Astrocyte of the spinal cord (primary cell): ENCODE measurements around the gene UQCRFS1.
"Not testable (repeated sequence)": the region's sequence is repeated elsewhere in the genome, so short reads cannot be mapped to it uniquely, and the experiment has no call there.

Experiments used
- DNase-seq: peaks from one replicate; pipeline ENCODE4 v3.0.0; 2011; ENCODE audit warnings: low read depth, low spot score
- H3K4me3 ChIP-seq: 2 replicates; pipeline ENCODE4 v1.5.1; 2011; ENCODE audit warnings: low read depth, mild to moderate bottlenecking, low read length, moderate library complexity
- CTCF ChIP-seq: IDR thresholded peaks from 2 replicates; pipeline ENCODE4 v1.5.1; 2012; ENCODE audit warnings: low read depth, mild to moderate bottlenecking, low read length, inconsistent platforms
- in situ Hi-C: cut with HindIII; loops from 2 replicates; pipeline ENCODE4 v1.10.0; 2017; ENCODE audit warnings: low sequenced_read_pairs

UQCRFS1 gene

DNA sequence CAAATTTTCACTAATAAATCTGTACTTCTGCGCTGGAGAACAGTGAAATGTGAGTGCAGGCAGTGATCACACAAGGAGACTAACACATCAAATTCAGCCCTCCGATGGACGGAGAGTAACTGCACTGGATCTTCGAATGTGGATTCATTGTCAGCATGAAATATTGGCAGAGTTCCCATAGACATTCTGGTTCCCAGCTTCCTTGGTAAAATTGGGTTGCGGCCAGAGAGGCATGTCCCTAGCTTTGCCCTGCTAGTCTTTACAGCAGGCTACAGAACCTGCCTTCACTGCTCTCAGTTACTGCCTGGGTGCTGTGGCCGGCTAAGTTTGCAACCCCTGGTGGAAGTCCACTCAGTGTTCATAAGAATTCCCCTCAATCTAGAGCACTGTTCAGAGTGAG, 32.3 kb upstream of the UQCRFS1 start:
- no peak for TF ChIP-seq CTCF
- in situ Hi-C loops = no loop called here
- H3K4me3 ChIP-seq = no peak overlapping the region
- no peak for DNase-seq

DNA sequence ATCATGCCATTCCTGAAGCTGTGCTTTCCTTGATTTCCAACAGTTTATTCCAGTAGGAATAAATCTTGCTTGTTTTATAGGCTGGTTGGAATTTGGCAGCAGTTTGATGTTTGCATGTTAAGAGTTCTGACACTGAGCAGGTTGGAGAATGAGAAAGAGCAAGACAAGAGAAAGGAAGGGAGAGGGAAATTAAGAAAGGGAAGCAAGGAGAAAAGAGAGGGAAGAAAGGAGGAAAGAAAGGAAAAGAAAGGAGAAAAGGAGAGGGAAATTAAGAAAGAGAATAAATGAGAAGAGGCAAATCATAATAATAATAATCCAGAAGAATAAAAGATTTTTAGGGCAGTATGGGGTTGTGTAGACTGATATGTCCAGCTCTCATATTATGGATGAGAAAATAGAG, 28.4 kb upstream of the UQCRFS1 start:
- DNase-seq = no peak
- no peak overlapping the region for H3K4me3 ChIP-seq
- TF ChIP-seq CTCF = no peak
- in situ Hi-C loops = no loop called here

DNA sequence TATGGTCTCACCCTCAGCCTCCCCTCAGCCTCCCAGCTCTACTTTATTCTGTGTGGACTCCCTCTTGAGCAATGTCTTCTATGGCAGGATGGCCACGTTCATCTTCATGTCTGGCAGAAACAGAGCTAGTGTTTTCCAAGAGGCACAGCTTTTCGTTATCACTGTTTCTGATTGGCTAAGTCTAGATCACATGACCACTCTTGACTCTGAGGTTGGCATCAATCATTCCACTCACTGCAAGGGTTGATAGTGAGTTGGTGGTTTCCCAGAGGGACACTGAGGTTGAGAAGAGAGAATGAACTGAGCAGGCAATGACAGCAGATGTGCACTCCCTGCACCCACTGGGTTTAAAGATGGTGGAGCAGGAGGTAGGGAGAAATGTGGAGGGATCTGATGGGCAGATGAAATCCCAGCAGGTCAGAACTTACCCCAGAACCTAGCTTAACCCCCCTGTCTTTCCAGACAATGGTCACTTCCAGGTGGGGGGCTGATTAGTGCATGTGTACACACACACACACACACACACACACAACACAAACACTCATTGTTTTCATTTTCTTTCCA, 26.3 kb upstream of the UQCRFS1 start:
- in situ Hi-C loops = no loop called here
- no peak for DNase-seq
- no peak for TF ChIP-seq CTCF
- no peak overlapping the region for H3K4me3 ChIP-seq

GRCh38 chr19:29233591-29233990, 20.6 kb upstream of the UQCRFS1 start:
- H3K4me3 ChIP-seq = no peak overlapping the region
- DNase-seq = no peak
- in situ Hi-C loops = no loop called here
- TF ChIP-seq CTCF = no peak

- DNase-seq = no peak
- TF ChIP-seq CTCF = no peak
- no peak overlapping the region for H3K4me3 ChIP-seq
- in situ Hi-C loops = no loop called here
These were observed 19.4 kb upstream of the UQCRFS1 start for GRCh38 chr19:29232315-29232852.

GRCh38 chr19:29231306-29231705, 18.4 kb upstream of the UQCRFS1 start:
- in situ Hi-C loops, H3K4me3 ChIP-seq, DNase-seq: not testable (repeated sequence)

- TF ChIP-seq CTCF = no peak
- H3K4me3 ChIP-seq = no peak overlapping the region
- in situ Hi-C loops = no loop called here
- DNase-seq = no peak
These were observed 4.7 kb upstream of the UQCRFS1 start for GRCh38 chr19:29217616-29218015.
